HUDEP-2 (cell line): Measurements from ENCODE around the gene ASXL1.

Source experiments
- DNase-seq, 76 experiments: peaks; one replicate each; lab custom pipeline; 2025; ENCODE audit not compliant: unreplicated experiment in 76 of 76; lab: John Stamatoyannopoulos, UW

ASXL1 gene

DNA sequence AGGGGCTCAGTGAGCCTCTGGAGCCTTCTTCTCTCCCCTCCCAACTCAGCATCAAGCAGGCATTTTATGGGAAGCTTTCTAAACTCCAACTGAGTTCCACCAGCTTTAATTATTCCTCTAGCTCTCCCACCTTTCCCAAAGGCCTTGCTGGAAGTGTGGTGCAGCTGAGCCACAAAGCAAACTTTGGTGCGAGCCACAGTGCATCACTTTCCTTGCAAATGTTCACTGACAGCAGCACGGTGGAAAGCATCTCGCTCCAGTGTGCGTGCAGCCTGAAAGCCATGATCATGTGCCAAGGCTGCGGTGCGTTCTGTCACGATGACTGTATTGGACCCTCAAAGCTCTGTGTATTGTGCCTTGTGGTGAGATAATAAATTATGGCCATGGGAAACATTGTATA, 78.8 kb downstream of the ASXL1 start:
- no peak for DNase-seq

DNA sequence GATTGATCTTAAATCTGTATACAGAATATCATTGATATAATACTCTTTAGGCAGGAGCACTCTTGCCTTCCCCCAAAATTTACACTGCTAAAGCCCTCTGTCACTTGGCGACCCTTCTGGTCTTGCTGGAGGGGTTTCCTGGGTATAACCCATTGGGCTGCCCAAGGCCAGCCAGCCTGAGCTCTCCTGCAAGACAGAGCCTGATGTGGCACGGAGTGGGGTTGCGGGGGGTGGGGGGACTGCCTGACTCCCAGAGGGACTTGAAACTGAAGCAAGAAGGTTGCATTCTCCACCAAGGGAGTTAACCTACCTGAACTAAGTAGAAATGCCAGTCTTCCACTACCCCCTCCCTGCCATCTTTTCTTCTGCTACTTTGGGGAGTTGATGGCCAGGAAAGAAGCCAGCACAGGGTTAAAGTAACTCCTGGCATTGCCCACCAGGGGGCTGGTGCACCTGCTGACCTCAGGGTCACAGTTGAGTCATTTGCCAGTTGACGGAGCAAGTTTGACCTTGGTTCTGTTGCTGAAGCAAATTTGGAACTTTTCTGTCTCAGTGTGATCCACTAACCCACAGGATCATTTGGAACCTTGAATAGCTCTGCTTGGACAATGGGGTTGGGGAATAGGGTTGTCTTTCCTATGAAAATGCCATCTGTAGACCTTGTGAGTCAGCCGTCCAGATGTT, 79.4 kb downstream of the ASXL1 start:
- peak in 9 of 76 experiments; percentile 6 to 17 (median 11) for DNase-seq

DNA sequence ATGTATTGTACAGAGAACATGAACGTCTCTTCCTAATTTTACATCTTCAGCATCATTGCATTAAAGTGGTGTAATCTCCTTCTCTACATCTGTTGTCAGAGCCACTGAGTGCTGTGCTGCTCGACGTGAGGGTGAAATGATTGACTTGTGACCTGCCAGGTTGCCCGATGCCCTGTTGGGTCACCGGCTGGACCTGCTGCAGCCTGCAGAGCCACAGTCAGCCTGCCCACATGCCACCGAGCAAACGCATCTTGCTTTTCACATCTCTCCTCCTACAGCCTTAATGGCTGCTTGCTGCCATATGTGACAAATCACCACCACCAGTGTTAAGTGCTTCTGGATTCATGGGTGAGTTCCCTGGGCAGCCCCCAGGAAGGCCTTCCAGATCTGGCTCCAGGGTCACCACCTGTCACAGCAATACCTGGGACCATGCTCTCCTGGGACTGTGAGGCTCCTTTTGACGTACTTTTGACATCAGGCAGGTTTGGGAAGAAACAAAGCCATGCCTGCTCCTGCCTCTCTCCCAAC, 80.3 kb downstream of the ASXL1 start:
- no peak for DNase-seq

DNA sequence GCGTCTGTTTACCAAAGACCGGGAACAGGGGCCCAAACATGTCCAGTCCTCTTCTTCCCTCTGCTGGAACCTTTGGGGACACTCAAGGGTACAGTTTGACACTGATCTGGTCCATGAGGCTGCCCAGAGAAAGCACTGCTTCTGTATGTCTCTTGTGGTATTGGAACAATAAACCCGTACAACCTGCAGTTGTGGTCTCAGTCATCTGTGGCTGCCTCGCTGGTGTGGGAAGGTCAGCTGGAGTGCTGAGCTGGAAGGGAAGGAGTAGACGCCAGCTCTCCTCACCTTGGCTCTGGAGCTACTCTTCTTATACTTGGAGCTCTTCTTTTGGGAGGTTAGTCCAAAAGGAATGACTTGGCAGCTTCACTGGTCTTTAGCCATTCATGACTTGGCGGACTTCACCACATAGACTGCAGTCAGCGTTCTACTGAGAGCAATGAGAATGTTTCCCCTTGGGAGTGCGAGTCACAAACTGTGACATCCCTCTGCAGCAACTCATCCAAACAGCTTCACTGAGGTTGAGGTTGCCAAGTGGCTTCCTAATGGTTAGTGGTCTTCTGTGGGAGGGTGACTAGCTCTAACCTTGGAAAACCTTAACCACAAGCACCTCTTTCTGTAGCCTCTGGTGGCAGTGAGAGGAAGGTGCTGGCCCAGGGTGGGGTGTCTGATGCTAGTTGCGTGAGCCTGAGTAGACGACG, 81.2 kb downstream of the ASXL1 start:
- peak in 1 of 76 experiments; percentile 8 for DNase-seq

DNA sequence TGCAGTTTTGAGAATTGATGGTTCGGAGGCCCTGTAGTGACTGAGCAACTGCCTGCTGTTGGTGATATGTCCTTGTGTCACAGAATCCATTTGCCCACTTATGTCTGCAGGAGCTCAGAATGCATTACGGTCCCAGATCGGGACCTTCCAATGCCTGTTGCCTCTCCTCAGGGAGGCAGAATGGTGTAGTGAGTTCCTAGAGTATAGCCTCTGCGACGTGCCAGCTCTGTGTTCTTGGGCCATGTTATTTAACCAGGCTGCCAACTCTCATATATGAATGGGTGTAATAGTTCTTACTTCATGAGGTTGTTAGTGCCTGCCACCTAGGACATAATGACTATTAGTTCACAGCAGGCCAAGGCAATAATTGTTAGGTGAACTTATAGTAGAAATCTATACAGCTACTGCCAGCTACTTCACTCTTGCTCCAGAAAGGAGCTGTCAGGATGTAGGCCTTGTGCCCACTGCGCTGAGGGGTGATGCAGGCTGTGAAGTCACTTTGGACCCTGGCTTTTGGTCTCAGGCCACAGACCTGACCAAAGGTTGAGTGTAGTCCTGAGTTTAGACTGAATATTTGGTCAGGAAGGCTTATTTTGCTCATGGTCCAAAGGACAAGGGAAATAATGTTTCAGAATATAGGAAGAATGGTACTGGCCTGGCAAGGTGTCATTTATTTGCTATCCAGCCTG, 82.1 kb downstream of the ASXL1 start:
- DNase-seq, result no peak

DNA sequence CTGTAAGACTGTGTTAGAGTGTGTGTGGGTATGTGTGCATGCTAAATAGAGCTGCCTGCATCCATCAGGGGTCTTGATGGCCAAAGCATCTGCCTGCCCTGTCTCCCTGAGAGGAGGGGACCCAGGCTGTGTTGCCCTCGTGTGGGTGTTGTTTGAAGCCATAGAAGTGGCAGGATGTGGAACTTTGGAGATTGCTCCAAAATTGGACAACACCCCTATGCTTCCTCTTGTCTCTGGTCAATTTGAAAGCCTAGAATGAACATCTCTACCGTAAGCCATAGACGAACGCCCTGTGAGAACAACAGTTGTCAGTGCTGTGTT, 82.6 kb downstream of the ASXL1 start:
- no peak for DNase-seq

DNA sequence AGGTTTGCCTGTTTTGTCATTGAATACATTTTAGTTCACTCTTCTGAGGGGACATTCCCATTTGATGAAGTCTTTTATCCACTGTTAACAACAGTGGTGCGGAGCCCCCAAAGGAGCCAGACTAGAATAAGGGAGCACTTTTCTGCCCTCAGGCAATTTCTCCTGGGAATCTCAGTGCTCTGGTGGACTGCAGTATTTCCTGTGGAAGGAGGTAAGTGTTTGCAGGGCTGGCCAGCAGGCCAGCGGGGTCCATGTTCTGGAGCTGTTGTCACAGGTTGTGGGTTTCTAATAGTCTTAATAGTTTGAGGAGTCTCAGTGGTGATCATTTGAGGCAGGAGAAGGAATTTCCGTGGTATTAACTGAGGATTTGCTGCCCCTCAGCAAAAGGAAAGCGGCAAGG, 83.5 kb downstream of the ASXL1 start:
- no peak for DNase-seq

DNA sequence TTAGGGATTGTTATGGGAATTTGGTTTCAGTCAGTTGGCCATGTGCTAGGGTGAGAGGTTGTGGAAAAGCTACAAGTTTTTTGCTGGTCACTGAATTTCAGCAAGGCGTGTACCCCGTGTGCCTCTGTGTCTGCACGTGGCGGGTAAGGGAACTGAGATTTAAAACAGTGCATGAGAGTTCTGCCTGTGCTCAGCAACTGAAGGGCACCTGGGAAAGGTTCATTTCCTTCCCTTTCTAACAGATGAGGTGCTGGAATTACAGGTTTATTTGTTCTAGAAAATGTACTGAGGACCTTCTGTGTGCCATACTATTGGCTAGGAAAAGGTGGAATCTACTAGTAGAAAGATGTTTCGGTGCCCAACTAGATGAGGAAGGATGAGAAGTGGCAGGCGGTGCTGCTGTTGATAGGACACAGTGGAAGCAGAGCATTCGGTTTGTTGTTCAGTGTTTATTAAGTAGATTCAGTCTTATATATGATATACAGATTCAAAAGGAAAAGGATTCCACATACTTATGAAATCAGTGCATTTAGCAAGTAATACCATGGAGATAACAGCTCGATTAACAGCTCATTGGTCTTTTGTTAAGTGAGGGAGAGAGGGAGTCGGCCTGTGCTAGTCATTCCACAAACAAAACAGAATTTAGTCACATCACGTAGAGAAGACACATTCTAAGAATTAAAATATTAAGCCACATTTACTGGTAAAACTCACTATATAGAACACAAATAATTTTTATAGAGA, 84.7 kb downstream of the ASXL1 start:
- no peak for DNase-seq

DNA sequence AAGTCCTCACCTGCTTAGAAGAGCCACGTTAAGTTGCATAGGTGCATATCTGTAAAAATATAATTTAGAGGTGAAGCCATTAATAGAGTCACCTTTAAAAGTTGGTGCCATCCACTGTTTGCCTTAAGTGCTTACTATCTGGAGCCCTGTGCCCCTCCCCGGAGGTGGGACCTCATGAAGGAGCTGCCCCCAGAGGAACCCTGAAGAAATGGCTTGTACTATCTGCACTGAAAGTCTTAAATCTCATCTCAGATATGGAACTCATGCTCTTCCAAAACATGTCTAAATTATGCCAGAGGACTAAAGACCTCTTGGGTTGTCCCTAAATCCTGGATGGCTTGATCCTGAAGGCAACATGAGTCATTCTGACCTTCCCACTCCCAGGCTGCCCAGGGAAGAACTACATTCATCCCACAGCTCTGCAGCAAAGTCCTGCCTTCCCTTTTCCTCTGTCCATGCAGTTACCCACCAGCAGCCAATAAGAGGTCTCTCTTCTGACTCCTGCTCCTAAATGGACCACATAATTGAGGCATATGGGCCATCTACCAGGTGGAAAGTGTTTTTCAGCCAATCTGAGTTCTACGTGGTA, 85.3 kb downstream of the ASXL1 start:
- no peak for DNase-seq

DNA sequence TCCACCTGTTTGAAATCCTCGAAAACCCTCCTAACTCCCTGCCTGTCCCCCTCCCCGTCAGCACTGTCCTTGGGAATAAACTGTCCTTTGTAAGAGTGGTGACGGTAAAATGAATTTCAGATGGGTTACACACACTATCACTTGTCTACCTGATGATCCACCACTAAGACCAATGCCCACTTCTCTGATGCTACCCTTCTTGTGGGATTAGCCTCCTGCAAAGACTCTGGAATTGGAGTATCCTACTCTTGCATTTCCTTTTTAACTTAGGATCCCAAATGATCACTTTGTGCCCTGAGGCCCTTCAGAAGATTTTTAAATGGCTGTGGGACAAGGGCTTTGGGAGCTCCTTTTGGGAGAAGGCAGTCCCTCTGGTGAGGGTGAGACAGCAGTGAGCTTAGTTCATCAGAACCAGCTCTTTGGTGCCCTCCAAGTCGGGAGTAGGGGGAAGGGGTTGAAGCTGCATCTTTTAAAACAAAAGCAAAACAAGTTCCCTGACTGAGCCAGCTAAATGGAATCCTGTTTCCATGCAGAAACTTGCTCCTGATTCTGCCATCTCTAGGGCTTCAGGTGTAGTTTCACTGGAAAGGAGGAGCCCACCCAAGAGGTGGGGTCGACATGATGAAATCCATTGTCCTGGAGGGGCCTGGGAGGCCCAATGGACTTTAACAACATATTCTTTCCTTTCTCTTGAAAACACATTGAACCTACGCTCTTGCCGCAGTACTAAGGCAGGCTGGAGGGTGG, 86.5 kb downstream of the ASXL1 start:
- no peak for DNase-seq

DNA sequence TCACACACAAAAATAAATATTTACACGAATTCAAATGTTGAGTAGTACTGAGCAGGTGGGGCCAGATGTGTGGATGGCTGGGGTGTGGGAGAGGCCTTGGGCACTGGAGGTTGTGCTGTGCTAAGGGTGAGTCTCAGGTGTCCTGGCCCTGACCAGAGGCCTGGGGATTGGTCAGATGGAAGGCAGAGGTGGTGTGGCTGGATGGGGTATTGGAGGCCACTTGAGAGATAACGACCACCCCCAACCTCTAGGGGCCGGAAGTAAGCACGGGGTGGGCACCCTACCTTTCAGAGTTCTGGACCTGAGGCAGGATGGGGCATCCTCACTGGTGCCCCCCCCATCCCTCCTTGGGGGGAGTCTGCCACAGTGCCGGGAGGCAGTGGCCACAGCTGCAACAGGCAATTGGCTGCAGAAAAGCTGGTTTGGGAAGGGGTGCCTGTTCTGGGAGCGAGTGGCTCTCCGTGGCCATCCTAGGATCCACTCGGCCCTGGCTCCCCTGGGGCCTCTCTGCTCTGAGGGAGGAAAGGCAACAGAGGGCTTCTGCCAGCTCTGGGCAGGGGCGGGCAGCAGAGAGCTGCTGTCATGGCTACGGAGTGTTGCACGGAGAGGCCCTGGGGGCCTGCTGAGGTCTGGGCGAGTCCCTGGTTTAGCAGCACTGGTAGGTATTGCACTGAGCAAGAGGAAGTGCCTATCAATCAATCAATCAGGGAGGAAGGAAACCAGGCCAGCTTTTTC, 87.6 kb downstream of the ASXL1 start:
- no peak for DNase-seq

DNA sequence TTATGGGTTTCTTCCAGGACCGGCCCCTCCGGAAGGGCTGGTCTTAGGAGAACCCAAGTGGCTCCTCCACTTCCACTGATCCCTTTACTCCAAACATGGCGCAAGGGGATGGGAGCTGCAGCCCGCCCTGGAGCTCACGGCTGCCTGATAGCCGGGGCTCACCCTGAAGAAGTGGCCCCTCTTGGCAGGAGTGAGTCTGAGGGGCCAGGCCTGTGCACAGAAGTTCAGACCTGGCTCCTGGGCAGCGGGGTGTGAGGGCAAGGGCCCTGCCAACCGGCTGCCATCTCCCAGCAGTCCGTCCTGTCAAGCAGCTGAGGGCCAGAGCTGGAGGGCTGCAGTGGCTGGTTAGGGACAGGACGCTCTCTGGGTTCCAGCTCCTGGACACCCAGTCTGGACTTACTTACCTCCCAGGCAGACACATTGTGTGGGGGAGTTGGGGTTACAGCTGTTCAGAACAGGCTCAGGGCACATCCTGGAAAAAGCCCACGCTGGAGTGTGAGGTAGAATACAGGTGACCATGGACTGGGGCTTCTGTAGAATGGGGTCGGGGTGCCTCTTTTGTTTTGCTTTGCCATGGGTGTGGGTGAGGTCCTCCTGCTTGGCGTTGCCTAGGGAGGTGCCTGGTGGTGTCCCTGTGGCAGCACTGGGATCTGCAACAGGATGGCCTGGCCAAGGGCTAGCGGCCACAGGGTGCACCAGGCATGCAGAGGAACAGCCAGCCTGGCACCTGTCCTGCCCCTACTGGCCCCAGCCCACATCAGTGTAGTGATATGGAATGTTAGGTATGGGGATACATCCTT, 88.4 kb downstream of the ASXL1 start:
- DNase-seq, result no peak

DNA sequence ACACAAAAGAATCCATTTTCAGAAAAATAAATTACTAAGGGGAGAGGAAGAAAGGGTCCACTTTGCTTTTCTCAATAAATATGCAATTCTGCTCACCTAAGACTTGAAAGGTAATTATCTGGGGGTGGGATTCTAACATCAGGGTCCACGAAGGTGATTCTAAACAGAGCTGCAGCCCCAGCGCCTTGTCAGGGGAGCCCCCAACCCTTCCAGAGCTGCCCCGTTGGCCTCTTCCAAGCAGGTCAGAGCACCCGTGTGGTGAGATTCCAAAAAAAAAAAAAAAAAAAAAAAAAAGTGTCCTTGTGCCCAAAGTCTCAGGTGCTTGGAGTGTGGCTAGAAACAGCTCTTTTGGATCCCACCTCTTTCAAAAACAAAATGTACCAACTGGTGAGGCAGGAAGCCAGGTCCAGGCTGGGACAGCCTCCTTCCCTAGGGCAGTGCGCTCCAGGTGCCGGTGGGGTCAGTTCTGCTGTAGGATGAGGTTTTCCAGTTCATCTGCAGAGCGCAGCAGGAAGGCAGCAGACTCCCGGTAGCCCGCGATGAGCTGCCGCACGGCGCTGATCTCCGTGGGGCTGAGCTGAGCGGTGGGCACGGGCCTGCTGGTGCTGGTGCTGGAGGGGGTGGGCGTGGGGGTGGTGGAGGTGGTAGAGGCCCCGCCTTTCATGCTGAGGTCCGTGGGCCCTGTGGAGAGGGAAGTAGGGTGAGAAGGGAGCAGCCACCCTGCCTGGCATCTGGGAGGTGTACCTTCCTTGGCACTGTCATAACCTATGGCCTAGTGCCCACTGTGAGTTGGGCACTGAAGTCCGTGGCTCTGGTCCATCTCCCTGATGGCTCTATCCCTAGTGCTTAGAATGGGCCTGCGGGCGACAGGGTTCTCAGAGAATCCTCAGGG, 89.3 kb downstream of the ASXL1 start:
- no peak for DNase-seq

DNA sequence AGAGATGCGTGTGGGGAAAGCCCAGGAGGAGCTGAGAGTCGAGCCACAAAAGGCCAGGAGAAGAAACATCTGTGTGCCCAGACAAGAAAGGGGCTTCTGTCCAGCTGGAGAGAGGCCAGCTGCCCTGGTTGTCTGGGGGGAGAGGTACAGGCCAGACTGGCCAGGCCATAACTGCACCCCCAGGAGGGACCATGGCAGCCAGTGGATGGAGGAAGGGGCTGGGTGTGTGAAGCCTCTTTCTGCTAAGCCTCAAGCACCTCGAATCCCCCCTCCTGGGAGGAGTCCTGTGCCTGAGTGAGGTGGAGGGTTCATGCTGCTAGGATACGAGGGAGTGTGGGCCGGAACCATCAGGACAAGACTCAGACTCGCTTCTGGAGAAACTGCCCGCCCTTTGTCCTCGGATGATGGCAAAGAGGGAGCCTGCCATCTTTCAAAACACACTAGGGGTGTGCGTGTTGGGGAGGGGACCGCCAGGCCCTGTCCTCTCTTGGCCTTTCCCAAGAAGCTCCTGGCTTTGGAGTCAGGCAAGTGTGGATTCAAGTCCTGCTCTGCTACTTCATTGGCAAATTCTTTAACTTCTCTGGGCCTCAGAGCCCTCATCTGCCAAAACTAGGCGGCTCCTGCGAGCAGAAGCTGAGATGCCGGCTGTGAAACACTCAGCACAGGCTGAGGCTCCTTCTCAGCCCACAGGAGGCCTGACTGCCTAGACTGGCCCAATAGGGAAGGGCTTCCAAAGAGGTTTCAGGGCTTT, 90.3 kb downstream of the ASXL1 start:
- DNase-seq, result no peak

DNA sequence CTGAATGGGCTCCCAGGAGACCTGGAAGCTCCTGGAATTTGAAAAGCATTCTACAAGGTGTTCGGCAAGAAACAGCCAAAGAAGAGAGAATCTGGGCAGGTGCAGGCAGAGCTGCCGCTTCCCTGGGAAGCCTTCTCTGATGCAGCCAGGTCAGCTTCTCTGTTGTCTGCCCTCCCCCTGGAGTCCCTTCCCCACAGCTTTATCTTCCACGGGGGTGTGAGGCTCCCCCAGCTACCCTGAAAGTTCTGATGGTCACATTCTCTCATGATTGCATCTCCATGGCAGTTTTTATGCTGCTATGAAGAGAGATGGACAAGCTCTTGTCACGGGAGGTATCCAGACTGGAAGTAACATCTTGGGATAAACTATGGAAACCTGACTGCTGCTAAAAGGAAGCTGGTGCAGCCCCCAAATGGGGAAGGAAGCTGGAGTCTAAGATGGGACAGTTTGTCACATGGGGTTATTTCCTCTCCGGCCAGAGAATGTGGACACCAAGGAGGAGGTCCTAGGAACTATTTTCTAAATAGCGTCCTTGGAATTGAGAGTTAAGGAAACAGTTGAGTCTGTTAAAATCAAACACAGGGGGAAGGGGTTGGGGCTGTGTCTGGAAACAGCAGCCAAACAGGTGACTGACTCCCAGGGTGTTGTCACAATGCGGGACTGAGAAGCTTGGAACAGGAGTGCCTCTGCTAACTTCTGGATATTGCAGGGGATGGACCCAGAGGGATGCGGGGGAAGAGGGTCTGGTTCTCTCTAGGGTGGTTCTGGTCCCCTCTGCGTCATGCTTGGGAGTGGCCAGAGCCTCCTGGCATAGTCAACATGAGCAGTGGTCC, 91.1 kb downstream of the ASXL1 start:
- DNase-seq, result no peak

DNA sequence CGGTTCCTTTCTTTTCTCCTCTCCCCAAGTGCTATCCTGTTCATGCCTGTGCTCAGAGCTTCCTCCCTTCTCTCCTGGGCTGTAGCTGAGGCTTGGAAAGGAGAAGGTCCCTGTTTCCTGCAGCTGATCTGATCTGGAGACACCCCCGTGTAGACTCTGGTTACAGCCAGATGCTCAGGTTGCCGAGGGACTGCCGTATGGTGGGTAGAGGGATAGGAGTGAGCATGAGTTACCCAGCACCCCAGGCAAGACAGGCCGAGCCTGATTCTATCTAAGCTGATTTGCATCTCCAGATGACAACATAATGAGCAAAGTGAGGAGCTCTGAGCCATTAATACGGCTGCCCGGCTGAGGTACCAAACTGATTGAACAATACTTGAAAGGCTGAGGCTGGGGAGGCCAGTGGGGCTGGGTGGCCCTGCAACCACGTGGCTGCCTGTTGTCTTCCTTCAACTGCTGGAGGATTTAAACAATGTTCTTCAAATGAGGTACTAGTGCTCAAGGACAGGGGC, 91.8 kb downstream of the ASXL1 start:
- no peak for DNase-seq
